Liver (tissue), 3 donors: ENCODE data around the gene PIP4K2A.

ENCODE experiments used
- GABPA ChIP-seq, 2 donors: IDR thresholded peaks in 1 of 2; conservative IDR thresholded peaks in 1 of 2; 2 replicates each; pipeline ENCODE4 v1.6.1; 2016; ENCODE audit warnings: antibody characterized with exemption in 2 of 2, mild to moderate bottlenecking in 1 of 2, moderate library complexity in 1 of 2
- JUND ChIP-seq, 2 donors: IDR thresholded peaks; 2 replicates each; pipeline ENCODE4 v1.6.1; 2016; ENCODE audit warnings: antibody characterized with exemption in 2 of 2
- MAX ChIP-seq: IDR thresholded peaks from 2 replicates; pipeline ENCODE4 v1.6.1; 2016; ENCODE audit warnings: antibody characterized with exemption
- RAD21 ChIP-seq, 2 donors: IDR thresholded peaks; 2 replicates each; pipeline ENCODE4 v1.6.1; 2016; ENCODE audit warnings: antibody characterized with exemption in 2 of 2, mild to moderate bottlenecking in 2 of 2
- SP1 ChIP-seq: IDR thresholded peaks from 2 replicates; pipeline ENCODE4 v1.6.1; 2018; ENCODE audit warnings: antibody characterized with exemption, mild to moderate bottlenecking
- TAF1 ChIP-seq: conservative IDR thresholded peaks from 2 replicates; pipeline ENCODE4 v1.6.1; 2016; ENCODE audit warnings: antibody characterized with exemption, mild to moderate bottlenecking
- TF ChIP-seq, protein P1 (sequence below): fragments of 150-350 bp; IDR thresholded peaks from 2 replicates; pipeline ENCODE4 v1.5.1; 2017; ENCODE audit warnings: improper control_type of control experiment, low read depth, low read length; ENCODE audit not compliant: missing input control
- TF ChIP-seq, protein P2 (sequence below): IDR thresholded peaks from 2 replicates; pipeline ENCODE4 v1.6.1; 2016; ENCODE audit warnings: antibody characterized with exemption
- TF ChIP-seq, protein P3 (sequence below): IDR thresholded peaks from 2 replicates; pipeline ENCODE4 v1.6.1; 2016; ENCODE audit warnings: antibody characterized with exemption, mild to moderate bottlenecking
- donor health status: healthy.
- donor health status: healthy.

DNA sequence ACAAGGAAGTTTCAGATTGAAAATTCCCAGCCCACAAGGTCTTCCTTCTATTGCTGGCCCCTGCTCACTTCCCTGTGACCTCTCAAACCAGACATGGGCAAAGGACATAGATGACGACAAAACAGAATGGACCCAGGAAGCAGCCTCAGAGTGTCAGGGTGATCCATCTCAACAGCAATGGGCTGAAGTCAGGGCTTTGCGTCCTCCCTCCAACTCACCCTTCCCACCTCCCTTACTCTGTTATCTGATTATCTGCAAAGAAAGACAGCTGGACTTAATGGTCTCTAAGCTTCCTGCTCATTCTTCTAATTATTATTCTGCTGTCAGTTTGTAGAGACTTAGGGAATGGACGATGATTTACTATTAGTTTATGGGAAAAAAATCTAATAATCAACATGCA is 115.9 kb downstream of the PIP4K2A start:
- TF ChIP-seq, protein P1, sequence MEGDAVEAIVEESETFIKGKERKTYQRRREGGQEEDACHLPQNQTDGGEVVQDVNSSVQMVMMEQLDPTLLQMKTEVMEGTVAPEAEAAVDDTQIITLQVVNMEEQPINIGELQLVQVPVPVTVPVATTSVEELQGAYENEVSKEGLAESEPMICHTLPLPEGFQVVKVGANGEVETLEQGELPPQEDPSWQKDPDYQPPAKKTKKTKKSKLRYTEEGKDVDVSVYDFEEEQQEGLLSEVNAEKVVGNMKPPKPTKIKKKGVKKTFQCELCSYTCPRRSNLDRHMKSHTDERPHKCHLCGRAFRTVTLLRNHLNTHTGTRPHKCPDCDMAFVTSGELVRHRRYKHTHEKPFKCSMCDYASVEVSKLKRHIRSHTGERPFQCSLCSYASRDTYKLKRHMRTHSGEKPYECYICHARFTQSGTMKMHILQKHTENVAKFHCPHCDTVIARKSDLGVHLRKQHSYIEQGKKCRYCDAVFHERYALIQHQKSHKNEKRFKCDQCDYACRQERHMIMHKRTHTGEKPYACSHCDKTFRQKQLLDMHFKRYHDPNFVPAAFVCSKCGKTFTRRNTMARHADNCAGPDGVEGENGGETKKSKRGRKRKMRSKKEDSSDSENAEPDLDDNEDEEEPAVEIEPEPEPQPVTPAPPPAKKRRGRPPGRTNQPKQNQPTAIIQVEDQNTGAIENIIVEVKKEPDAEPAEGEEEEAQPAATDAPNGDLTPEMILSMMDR = no peak
- no peak for TF ChIP-seq TAF1
- no peak for TF ChIP-seq MAX
- no peak for TF ChIP-seq JUND (IDR thresholded peaks at IDR 0.05)
- no peak for TF ChIP-seq RAD21 (IDR thresholded peaks at IDR 0.05)
- no peak for TF ChIP-seq GABPA (IDR thresholded peaks at IDR 0.05 in 1 of 2, conservative IDR thresholded peaks at IDR 0.05 in 1 of 2)
- no peak for TF ChIP-seq SP1
- TF ChIP-seq, protein P2, sequence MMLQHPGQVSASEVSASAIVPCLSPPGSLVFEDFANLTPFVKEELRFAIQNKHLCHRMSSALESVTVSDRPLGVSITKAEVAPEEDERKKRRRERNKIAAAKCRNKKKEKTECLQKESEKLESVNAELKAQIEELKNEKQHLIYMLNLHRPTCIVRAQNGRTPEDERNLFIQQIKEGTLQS = no peak
- TF ChIP-seq, protein P3, sequence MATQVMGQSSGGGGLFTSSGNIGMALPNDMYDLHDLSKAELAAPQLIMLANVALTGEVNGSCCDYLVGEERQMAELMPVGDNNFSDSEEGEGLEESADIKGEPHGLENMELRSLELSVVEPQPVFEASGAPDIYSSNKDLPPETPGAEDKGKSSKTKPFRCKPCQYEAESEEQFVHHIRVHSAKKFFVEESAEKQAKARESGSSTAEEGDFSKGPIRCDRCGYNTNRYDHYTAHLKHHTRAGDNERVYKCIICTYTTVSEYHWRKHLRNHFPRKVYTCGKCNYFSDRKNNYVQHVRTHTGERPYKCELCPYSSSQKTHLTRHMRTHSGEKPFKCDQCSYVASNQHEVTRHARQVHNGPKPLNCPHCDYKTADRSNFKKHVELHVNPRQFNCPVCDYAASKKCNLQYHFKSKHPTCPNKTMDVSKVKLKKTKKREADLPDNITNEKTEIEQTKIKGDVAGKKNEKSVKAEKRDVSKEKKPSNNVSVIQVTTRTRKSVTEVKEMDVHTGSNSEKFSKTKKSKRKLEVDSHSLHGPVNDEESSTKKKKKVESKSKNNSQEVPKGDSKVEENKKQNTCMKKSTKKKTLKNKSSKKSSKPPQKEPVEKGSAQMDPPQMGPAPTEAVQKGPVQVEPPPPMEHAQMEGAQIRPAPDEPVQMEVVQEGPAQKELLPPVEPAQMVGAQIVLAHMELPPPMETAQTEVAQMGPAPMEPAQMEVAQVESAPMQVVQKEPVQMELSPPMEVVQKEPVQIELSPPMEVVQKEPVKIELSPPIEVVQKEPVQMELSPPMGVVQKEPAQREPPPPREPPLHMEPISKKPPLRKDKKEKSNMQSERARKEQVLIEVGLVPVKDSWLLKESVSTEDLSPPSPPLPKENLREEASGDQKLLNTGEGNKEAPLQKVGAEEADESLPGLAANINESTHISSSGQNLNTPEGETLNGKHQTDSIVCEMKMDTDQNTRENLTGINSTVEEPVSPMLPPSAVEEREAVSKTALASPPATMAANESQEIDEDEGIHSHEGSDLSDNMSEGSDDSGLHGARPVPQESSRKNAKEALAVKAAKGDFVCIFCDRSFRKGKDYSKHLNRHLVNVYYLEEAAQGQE = no peak
